Measurements from ENCODE around the gene MCF2L2. TPM values are rescaled to one million over a fixed set of nuclear protein-coding genes. Genes with fewer than 3 reads are reported as not detected.

The MCF2L2 gene
- total and polyA plus RNA-seq, 11 donors: 0.12 to 1.4 (median 0.23) TPM; not detected in 1

DNA sequence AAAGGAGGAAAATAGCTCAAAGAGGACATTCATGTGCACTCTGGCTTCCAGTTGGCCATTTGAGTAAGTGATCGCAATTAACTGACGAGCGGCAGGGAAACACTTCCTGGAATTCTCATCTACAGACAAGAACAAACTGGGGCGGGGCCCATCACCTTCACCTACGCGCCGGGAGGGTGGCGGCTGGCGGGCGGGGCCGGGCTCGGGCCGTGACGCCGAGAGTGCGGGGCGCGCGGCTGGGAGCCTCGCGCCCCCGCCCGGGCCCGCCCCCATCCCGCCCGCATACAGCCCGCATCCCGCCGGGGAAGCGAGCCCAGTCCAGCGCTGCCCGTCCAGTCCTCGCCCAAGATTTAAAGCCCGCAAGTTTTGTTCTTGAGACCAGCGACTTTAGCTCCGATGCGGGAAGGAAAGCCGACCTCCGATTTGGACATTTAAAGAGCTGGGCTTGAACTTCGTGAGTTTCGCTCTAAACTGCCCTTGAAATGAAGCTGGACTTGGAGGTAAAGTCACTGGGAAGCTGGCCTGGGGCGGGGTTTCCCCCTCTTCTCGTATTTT is 175.4 kb downstream of the MCF2L2 start, which contains the start of gene B3GNT5:
Gene B3GNT5, plus strand, starts transcription at position 281 of the 555 bp plus-strand sequence. CDS start 16,546 bp downstream, outside the sequence.
- DNase-seq (peak in 3 of 5 donors; percentile 46 to 58 (median 46)), ATAC-seq (peak in 2 of 4 donors; percentile 45 to 59)
- no peaks in the 10 kb centered on the region for H3K9me3 ChIP-seq
- peak within 1 kb of the TSS; percentile 69 to 98 (median 90) for H3K27ac ChIP-seq
- no peaks in the 10 kb centered on the region for H3K27me3 ChIP-seq
- 0 to 1% (median 1%) methylated on average over 9 to 43 of the region's 43 CpGs for WGBS, 4 donors
- peaks cover 0 to 17% (median 2%) of the 10 kb centered on the region in 12 donors for H3K4me1 ChIP-seq
- H3K4me3 ChIP-seq: peak within 1 kb of the TSS; percentile 61 to 96 (median 82)
- intact Hi-C loops (cut with DNase I): loop anchor here in 8 of 10 donors (2.0 to 10.0 kb wide), 8 partner anchors 34 to 132 kb away; no protein-coding TSS in a partner anchor
- no peak for TF ChIP-seq POLR2A (IDR thresholded peaks at IDR 0.05)
- TF ChIP-seq, protein P1, sequence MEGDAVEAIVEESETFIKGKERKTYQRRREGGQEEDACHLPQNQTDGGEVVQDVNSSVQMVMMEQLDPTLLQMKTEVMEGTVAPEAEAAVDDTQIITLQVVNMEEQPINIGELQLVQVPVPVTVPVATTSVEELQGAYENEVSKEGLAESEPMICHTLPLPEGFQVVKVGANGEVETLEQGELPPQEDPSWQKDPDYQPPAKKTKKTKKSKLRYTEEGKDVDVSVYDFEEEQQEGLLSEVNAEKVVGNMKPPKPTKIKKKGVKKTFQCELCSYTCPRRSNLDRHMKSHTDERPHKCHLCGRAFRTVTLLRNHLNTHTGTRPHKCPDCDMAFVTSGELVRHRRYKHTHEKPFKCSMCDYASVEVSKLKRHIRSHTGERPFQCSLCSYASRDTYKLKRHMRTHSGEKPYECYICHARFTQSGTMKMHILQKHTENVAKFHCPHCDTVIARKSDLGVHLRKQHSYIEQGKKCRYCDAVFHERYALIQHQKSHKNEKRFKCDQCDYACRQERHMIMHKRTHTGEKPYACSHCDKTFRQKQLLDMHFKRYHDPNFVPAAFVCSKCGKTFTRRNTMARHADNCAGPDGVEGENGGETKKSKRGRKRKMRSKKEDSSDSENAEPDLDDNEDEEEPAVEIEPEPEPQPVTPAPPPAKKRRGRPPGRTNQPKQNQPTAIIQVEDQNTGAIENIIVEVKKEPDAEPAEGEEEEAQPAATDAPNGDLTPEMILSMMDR (IDR thresholded peaks at IDR 0.05): no peak
- no peaks in the 10 kb centered on the region for H3K36me3 ChIP-seq

DNA sequence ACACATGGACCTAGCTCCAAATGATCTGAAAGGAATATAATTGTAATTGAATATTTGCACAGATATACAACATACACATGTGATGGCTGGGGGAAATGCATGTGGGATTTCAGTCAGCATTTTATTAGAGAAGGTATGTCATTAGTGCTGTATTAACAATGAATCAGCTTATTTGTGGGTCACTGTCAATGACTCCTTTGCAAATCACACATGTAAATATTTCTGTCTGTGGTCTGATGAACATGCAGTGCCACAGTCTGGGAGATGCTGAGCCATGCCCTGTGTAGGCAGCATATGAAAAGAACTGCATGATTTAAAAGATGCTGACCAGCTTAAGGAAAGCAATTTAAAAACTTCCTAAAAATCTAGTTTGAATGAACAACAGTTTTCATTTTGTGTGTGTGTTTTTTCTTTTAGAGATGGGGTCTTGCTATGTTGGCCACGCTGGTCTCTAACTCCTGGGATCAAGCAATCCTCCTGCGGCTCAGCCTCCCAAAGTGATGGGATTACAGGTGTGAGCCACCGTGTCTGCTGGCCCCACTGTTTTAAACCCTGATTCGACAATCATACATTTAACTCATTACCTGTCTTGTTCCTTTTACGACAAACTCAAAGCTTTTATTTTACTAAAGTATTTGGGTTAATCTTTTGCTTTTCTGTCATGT is 176.2 kb downstream of the MCF2L2 start:
- Histone ChIP-seq H3K4me3 (peak overlapping the region in 4 of 12 donors; percentile 61 to 96 (median 84)), H3K9me3 (no peaks in the 10 kb centered on the region), H3K27ac (peak overlapping the region in 4 of 12 donors; percentile 81 to 95 (median 94)), H3K36me3 (no peaks in the 10 kb centered on the region), H3K4me1 (peaks cover 0 to 17% (median 2%) of the 10 kb centered on the region in 12 donors), H3K27me3 (no peaks in the 10 kb centered on the region)
- TF ChIP-seq, protein P1 (IDR thresholded peaks at IDR 0.05): no peak
- TF ChIP-seq POLR2A (IDR thresholded peaks at IDR 0.05): no peak
- DNase-seq (no peak), ATAC-seq (no peak)
- intact Hi-C loops (cut with DNase I): loop anchor here in 8 of 10 donors (2.0 to 10.0 kb wide), 8 partner anchors 35 to 133 kb away; no protein-coding TSS in a partner anchor
- WGBS, 4 donors: 92 to 96% (median 96%) methylated on average over 5 of the region's 5 CpGs

DNA sequence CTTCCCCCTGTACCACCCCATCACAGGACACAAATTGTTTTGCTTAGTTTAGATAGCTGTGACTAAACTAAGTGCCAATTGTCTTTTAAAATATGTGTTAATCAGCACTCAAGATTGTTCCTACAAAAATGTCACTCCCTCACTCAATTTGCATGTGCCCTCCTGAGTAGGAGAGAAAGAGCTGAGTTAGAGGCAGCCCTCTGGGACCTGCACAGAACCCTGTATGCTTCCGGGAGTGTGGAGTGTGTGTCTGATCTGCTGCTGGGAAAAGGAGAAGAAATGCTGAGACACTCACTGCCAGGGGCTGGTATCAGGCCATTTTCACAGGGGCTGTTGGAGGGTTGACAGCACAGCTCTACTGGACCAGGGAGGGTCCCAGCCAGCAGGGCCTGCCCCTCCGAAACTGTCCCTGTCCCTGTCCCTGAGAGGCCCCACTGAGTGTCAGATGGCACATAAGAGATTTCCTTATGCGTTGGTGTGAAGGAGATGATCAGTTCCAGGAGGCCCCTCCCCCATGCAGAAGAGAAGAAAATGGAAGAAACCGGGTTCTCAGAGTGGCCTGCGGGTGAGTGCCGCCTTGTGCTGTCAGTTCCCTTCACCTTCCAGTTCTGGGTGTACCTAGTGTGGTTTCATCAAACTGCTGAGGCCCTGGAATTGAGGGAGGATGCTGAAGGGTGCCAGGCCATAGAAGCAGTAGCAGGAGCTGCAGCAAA is 179.3 kb downstream of the MCF2L2 start:
- WGBS, 4 donors: 85 to 91% (median 86%) methylated on average over 5 to 6 of the region's 6 CpGs
- ATAC-seq: no peak
- intact Hi-C loops (cut with DNase I): no loop called here

More for the DNA sequence above, 179.3 kb downstream of the MCF2L2 start:
- Histone ChIP-seq H3K36me3 (no peaks in the 10 kb centered on the region), H3K4me3 (no peak overlapping the region), H3K4me1 (peaks cover 0 to 20% (median 0%) of the 10 kb centered on the region in 12 donors), H3K27ac (no peak overlapping the region), H3K9me3 (no peaks in the 10 kb centered on the region), H3K27me3 (no peaks in the 10 kb centered on the region)
- no peak for TF ChIP-seq POLR2A (IDR thresholded peaks at IDR 0.05)
- TF ChIP-seq, protein P1 (IDR thresholded peaks at IDR 0.05): no peak
- no peak for DNase-seq
